Keratinocyte (primary cell): ENCODE results near the gene CCDC149. TPM values are rescaled to one million over a fixed set of nuclear protein-coding genes. Genes with fewer than 3 reads are reported as not detected.

Experiments
- DNase-seq: peaks from one replicate; pipeline ENCODE4 v3.0.0-alpha.2; 2011; ENCODE audit warnings: low read depth, missing footprints, low spot score
- FAIRE-seq: peaks from 2 replicates; lab custom pipeline; 2011; peaks lifted over from hg19 to GRCh38; lab: Jason Lieb, UNC
- H2AFZ ChIP-seq: 2 replicates; pipeline ENCODE4 v1.6.0; 2012; ENCODE audit warnings: low read length, control low read depth, inconsistent platforms; ENCODE audit not compliant: control insufficient read depth
- H3K27ac ChIP-seq: 2 replicates; pipeline ENCODE4 v1.5.1; 2011; ENCODE audit warnings: low read length; ENCODE audit not compliant: control insufficient read depth, insufficient read depth
- H3K27me3 ChIP-seq: 3 replicates; pipeline ENCODE4 v1.6.0; 2011; ENCODE audit warnings: low read length; ENCODE audit not compliant: control insufficient read depth, insufficient read depth; ENCODE audit errors: extremely low read depth
- H3K36me3 ChIP-seq, 2 experiments: 2 replicates in 1 of 2; 3 replicates in 1 of 2; pipeline ENCODE4 v1.5.1; 2011; ENCODE audit warnings: low read length in 2 of 2, mild to moderate bottlenecking in 1 of 2; ENCODE audit not compliant: control insufficient read depth in 2 of 2, insufficient read depth in 2 of 2; ENCODE audit errors: extremely low read depth in 1 of 2
- H3K4me1 ChIP-seq: 3 replicates; pipeline ENCODE4 v1.5.1; 2011; ENCODE audit warnings: low read length; ENCODE audit not compliant: control insufficient read depth, insufficient read depth; ENCODE audit errors: extremely low read depth
- H3K4me2 ChIP-seq: 3 replicates; pipeline ENCODE4 v1.6.0; 2011; ENCODE audit warnings: low read depth, low read length; ENCODE audit not compliant: control insufficient read depth, insufficient read depth; ENCODE audit errors: extremely low read depth
- H3K4me3 ChIP-seq, 3 experiments: fragments of 200-600 bp in 1 of 3; sonication (generic) in 1 of 3; 2 replicates in 2 of 3; 3 replicates in 1 of 3; pipeline ENCODE4 v1.5.1; 2011 to 2016; ENCODE audit warnings: low read length in 3 of 3, mild to moderate bottlenecking in 3 of 3, control low read depth in 2 of 3, inconsistent platforms in 1 of 3, low read depth in 1 of 3, mixed read lengths in 1 of 3, mixed run types in 1 of 3, moderate library complexity in 1 of 3; ENCODE audit not compliant: control insufficient read depth in 2 of 3, insufficient read depth in 2 of 3; ENCODE audit errors: extremely low read depth in 1 of 3
- H3K79me2 ChIP-seq: 2 replicates; pipeline ENCODE4 v1.6.0; 2012; ENCODE audit warnings: low read length; ENCODE audit not compliant: control insufficient read depth, insufficient read depth
- H3K9ac ChIP-seq: 3 replicates; pipeline ENCODE4 v1.6.0; 2011; ENCODE audit warnings: low read length; ENCODE audit not compliant: control insufficient read depth, insufficient read depth; ENCODE audit errors: extremely low read depth
- H3K9me1 ChIP-seq: 3 replicates; pipeline ENCODE4 v1.6.0; 2011; ENCODE audit warnings: low read length; ENCODE audit not compliant: control insufficient read depth, insufficient read depth; ENCODE audit errors: extremely low read depth
- H3K9me3 ChIP-seq: 2 replicates; pipeline ENCODE4 v1.5.1; 2012; ENCODE audit warnings: low read depth, low read length; ENCODE audit not compliant: control insufficient read depth
- H4K20me1 ChIP-seq: 3 replicates; pipeline ENCODE4 v1.6.0; 2011; ENCODE audit warnings: low read length; ENCODE audit not compliant: control insufficient read depth, insufficient read depth; ENCODE audit errors: extremely low read depth
- CTCF ChIP-seq, 3 experiments: IDR thresholded peaks in 1 of 3; conservative IDR thresholded peaks in 1 of 3; optimal IDR thresholded peaks in 1 of 3; 2 replicates in 2 of 3; 3 replicates in 1 of 3; pipeline versions ENCODE3 to v1.5.1; 2011; ENCODE audit warnings: low read length in 3 of 3, mild to moderate bottlenecking in 3 of 3, moderate library complexity in 2 of 3, control low read depth in 1 of 3, inconsistent platforms in 1 of 3; ENCODE audit not compliant: insufficient read depth in 2 of 3; ENCODE audit errors: extremely low read depth in 1 of 3
- EZH2 ChIP-seq: IDR thresholded peaks from one replicate; pipeline ENCODE4 v1.6.1; 2012; ENCODE audit warnings: inconsistent platforms, mild to moderate bottlenecking, low read length, moderate library complexity
- dilution Hi-C: fragments of 300-500 bp; cut with MboI; formaldehyde crosslinking; loops from one replicate; pipeline ENCODE4 v1.7.0; 2020; ENCODE audit warnings: low sequenced_read_pairs; ENCODE audit not compliant: extremely low pct_ligation_motif_present
- polyA plus RNA-seq, 5 experiments: library from polyadenylated mRNA; depleted of rRNA in 3 of 5; stranded (reverse) in 3 of 5; stranded (forward) in 1 of 5; unstranded in 1 of 5; fragments of >200 nt; gene quantifications; 1 replicate in 1 of 5; 2 replicates in 3 of 5; 3 replicates in 1 of 5; pipeline versions ENCODE4 v1.2.1 to v1.2.3, GENCODE V29; 2011 to 2012; ENCODE audit warnings: missing spikeins in 2 of 5, low read depth in 1 of 5, low replicate concordance in 1 of 5

CCDC149 gene
- polyA plus RNA-seq, 1 donor (not counting 4 experiments of a cell fraction or from before 2014, with no cell fraction given): 2.1 TPM

- Histone ChIP-seq H3K4me3 (no peak overlapping the region), H3K79me2 (no peaks in the 10 kb centered on the region), H3K9me1 (no peaks in the 10 kb centered on the region), H3K27me3 (no peaks in the 10 kb centered on the region), H3K4me1 (no peaks in the 10 kb centered on the region), H4K20me1 (no peaks in the 10 kb centered on the region), H3K4me2 (no peak overlapping the region), H3K27ac (no peak overlapping the region), H3K36me3 (no peaks in the 10 kb centered on the region), H2AFZ (no peak overlapping the region), H3K9me3 (no peaks in the 10 kb centered on the region), H3K9ac (no peak overlapping the region)
- FAIRE-seq (no peak), DNase-seq (no peak)
- no peak for TF ChIP-seq EZH2
- TF ChIP-seq CTCF (optimal IDR thresholded peaks at IDR 0.05 in 1 of 3, IDR thresholded peaks at IDR 0.05 in 1 of 3, conservative IDR thresholded peaks at IDR 0.05 in 1 of 3; ENCODE audit: extremely low read depth in 1 of 3, insufficient read depth in 2 of 3, low read length in 3 of 3): no peak
- dilution Hi-C loops: no loop called here
Observed at GRCh38 chr4:24843096-24843495, 69.7 kb downstream of the CCDC149 start.

GRCh38 chr4:24842356-24842755 lies 70.5 kb downstream of the CCDC149 start:
- Histone ChIP-seq H3K9me1 (no peaks in the 10 kb centered on the region), H3K4me1 (no peaks in the 10 kb centered on the region), H2AFZ (no peak overlapping the region), H3K36me3 (no peaks in the 10 kb centered on the region), H3K27ac (no peak overlapping the region), H3K4me3 (no peak overlapping the region), H3K9ac (no peak overlapping the region), H3K9me3 (no peaks in the 10 kb centered on the region), H3K27me3 (no peaks in the 10 kb centered on the region), H3K79me2 (no peaks in the 10 kb centered on the region), H3K4me2 (no peak overlapping the region), H4K20me1 (no peaks in the 10 kb centered on the region)
- TF ChIP-seq EZH2 (no peak), CTCF (optimal IDR thresholded peaks at IDR 0.05 in 1 of 3, IDR thresholded peaks at IDR 0.05 in 1 of 3, conservative IDR thresholded peaks at IDR 0.05 in 1 of 3; ENCODE audit: extremely low read depth in 1 of 3, insufficient read depth in 2 of 3, low read length in 3 of 3) (no peak)
- FAIRE-seq (no peak), DNase-seq (no peak)
- dilution Hi-C loops: no loop called here
